IPS-18a (cell line): ENCODE results near the gene GABRB1.

Experiments
- H3K27ac ChIP-seq: one replicate; pipeline ENCODE4 v1.5.1; 2013; ENCODE audit warnings: low read length
- H3K27me3 ChIP-seq: one replicate; pipeline ENCODE4 v1.6.1; 2013; ENCODE audit warnings: mild to moderate bottlenecking, low read length; ENCODE audit not compliant: control insufficient read depth, insufficient read depth
- H3K36me3 ChIP-seq: one replicate; pipeline ENCODE4 v1.6.1; 2013; ENCODE audit warnings: low read depth, low read length; ENCODE audit not compliant: control insufficient read depth
- H3K4me1 ChIP-seq: one replicate; pipeline ENCODE4 v1.6.1; 2013; ENCODE audit warnings: low read depth, low read length; ENCODE audit not compliant: control insufficient read depth
- H3K4me3 ChIP-seq: one replicate; pipeline ENCODE4 v1.5.1; 2013; ENCODE audit warnings: low read length
- H3K9ac ChIP-seq: one replicate; pipeline ENCODE4 v1.6.1; 2013; ENCODE audit warnings: mild to moderate bottlenecking, low read length, moderate library complexity
- H3K9me3 ChIP-seq: one replicate; pipeline ENCODE4 v1.6.1; 2013; ENCODE audit warnings: low read depth, low read length; ENCODE audit not compliant: control insufficient read depth

The GABRB1 gene

DNA sequence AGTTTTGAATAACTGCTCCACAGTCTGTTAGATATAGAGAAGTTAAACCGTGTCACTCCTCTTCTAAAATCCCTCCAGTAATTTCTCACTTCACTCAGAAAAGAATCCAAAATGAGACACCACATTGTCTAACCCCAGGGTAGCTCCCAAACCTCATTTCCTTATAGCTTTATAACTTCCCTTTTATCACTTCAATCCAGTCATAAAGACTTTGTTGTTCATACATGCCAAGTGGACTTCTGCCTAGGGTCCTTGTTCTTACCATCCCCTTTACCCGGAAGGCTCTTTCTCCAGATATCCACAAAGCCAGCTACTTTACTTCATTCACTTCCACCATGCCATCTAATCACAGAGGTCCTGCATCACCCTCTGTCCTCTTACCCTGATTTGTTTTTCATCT is 156.2 kb downstream of the GABRB1 start:
- Histone ChIP-seq H3K27ac (no peak overlapping the region), H3K9ac (no peak overlapping the region), H3K36me3 (no peaks in the 10 kb centered on the region), H3K4me3 (no peak overlapping the region), H3K4me1 (no peaks in the 10 kb centered on the region), H3K27me3 (no peaks in the 10 kb centered on the region), H3K9me3 (no peaks in the 10 kb centered on the region)

DNA sequence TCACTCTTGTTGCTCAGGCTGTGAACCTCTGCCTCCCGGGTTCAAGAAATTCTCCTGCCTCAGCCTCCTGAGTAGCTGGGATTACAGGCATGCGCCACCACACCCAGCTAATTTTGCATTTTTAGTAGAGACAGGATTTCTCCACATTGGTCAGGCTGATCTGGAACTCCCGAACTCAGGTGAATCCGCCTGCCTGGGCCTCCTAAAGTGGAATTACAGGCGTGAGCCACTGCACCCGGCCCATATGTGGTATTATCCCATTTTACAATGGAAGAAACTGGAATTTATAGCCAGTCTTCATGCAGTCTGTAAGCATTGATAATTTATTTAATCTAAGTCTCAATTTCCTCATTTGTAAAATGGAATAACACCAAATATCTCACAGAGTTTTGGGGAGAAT is 161.8 kb downstream of the GABRB1 start:
- Histone ChIP-seq H3K27me3 (no peaks in the 10 kb centered on the region), H3K36me3 (no peaks in the 10 kb centered on the region), H3K9me3 (no peaks in the 10 kb centered on the region), H3K27ac (no peak overlapping the region), H3K9ac (no peak overlapping the region), H3K4me3 (no peak overlapping the region), H3K4me1 (no peaks in the 10 kb centered on the region)

DNA sequence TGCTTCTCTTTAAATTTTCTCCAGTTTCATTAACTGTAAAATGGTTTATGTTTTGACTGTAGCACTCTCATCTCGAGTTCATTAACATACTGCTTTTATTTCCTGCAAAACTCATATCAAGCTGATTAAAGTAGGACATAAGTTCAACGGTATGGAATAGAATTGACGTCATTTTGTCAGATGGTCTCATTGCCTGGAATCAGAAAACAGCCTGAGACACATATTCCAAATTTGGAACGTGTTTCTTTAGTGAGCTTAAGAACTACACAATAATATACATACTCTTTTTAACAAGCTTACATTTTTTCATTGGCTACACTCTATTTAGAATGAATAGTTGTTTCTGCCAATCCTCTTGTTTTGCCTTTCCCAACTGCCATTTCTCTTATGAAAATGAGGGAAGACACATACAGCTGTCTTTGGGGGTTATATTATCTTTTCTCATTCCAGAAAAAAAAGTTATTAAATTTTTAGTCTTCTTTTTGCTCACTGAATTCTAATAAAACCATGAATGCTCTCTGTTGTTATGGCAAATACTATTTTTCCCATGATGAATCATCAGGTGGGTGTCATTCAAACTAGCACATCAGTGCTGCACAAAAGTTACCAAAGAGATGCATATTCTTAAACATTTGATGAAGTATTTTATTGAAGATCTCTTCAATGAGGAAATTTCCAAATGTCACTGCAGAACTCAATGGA is 162.8 kb downstream of the GABRB1 start:
- H3K36me3 ChIP-seq = no peaks in the 10 kb centered on the region

DNA sequence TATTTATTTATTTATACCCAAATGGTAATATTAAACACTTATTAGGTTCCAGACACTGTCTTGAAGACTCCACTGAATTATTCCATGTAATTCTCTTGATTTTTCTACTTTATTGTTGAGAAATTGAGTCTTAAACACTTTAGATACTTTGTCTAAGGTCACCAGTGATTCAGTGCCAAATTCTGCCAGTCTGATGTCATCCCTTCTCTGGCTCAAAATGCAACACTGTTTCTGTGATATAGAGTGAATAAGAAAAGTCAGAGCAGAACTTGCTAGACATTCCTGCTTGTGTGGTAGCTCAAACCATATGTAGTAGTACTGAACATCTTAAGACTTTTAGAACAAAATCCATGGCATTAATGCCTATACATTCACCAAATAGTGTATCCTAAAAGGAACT is 164.3 kb downstream of the GABRB1 start:
- Histone ChIP-seq H3K27ac (no peak overlapping the region), H3K36me3 (no peaks in the 10 kb centered on the region), H3K9ac (no peak overlapping the region), H3K9me3 (no peaks in the 10 kb centered on the region), H3K4me1 (no peaks in the 10 kb centered on the region), H3K4me3 (no peak overlapping the region), H3K27me3 (no peaks in the 10 kb centered on the region)

More for the DNA sequence above, 162.8 kb downstream of the GABRB1 start:
- H3K27me3 ChIP-seq = no peaks in the 10 kb centered on the region
- H3K27ac ChIP-seq = no peak overlapping the region
- no peak overlapping the region for H3K9ac ChIP-seq
- no peaks in the 10 kb centered on the region for H3K4me1 ChIP-seq
- H3K9me3 ChIP-seq = no peaks in the 10 kb centered on the region
- no peak overlapping the region for H3K4me3 ChIP-seq

DNA sequence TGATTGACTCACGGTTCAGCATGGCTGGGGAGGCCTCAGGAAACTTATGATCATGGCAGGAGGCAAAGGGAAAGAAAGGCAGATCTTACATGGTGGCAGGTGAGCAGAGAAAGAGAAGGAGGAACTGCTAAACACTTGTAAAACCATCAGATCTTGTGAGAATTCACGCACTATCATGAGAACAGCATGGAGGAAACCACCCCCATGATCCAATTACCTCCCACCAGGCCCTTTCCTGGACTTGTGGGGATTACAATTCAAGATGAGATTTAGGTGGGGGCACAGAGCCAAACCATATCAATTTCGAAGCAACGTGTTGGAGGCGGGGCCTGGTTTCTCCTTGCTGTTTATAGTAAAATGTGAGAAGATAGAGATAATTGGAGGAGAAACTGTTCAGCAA is 167.4 kb downstream of the GABRB1 start:
- Histone ChIP-seq H3K27ac (no peak overlapping the region), H3K27me3 (no peaks in the 10 kb centered on the region), H3K9ac (no peak overlapping the region), H3K4me3 (no peak overlapping the region), H3K9me3 (no peaks in the 10 kb centered on the region), H3K36me3 (no peaks in the 10 kb centered on the region), H3K4me1 (no peaks in the 10 kb centered on the region)

DNA sequence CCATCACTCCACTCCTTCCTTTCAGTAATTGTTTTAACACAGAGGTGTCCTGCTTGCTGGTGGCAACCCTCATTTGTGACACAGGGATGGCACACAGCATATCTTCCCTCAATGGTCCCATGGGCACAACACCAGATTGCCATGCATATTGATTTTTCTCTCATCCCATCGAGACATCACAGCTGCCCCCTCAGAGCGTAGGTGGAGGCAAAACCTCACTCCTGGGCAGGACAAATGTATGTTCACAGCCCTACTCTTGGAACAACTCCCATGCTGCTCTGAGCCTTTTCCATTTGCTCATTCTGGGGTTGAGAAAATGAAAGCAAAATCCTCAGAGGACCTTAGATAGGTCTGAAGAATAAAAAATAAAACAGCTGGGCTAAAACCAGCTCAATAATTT is 172.2 kb downstream of the GABRB1 start:
- Histone ChIP-seq H3K27ac (no peak overlapping the region), H3K4me3 (no peak overlapping the region), H3K27me3 (no peaks in the 10 kb centered on the region), H3K9me3 (no peaks in the 10 kb centered on the region), H3K4me1 (peaks cover 9% of the 10 kb centered on the region), H3K9ac (no peak overlapping the region), H3K36me3 (no peaks in the 10 kb centered on the region)

DNA sequence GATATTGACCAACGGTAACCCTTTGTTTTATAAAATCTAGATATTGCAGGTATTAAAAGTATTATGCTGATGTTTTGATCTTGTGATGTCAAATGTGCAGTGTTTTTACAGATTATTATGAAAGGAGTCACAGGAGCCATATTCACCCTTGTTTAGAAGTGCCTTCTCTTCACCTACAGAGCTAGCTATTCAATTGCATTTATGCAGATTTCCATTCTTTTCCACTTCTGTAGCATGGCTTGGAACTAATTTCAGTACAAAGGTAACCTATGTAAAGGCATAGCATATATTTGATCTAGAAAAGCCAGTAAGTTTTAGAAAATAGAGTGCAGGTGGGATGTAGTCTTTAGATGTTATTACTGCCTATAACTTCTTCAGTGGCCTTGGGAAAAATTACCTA is 176.2 kb downstream of the GABRB1 start:
- Histone ChIP-seq H3K27ac (no peak overlapping the region), H3K4me1 (peaks cover 9% of the 10 kb centered on the region), H3K9ac (no peak overlapping the region), H3K4me3 (no peak overlapping the region), H3K27me3 (no peaks in the 10 kb centered on the region), H3K9me3 (no peaks in the 10 kb centered on the region), H3K36me3 (no peaks in the 10 kb centered on the region)

DNA sequence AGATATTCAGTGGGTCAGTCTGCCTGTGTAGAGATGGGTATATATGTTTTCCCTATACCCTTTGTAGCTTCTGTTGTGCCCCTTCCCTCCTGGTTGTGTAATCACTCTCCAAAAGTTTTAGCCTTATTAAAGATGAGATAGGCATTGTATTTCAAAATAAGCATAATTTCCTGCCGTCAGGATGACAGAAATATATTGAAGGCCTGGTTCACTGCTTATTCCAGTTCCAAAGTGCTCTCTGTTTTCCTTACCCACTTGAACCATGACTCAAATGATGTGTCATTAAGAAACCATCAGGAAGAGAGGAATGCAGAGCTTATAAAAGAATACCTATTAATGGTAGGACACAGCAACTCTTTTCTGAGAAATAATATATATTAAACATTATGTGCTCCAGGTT is 178.5 kb downstream of the GABRB1 start:
- Histone ChIP-seq H3K27ac (no peak overlapping the region), H3K4me3 (no peak overlapping the region), H3K9ac (no peak overlapping the region), H3K4me1 (peaks cover 9% of the 10 kb centered on the region), H3K9me3 (no peaks in the 10 kb centered on the region), H3K27me3 (no peaks in the 10 kb centered on the region), H3K36me3 (no peaks in the 10 kb centered on the region)

DNA sequence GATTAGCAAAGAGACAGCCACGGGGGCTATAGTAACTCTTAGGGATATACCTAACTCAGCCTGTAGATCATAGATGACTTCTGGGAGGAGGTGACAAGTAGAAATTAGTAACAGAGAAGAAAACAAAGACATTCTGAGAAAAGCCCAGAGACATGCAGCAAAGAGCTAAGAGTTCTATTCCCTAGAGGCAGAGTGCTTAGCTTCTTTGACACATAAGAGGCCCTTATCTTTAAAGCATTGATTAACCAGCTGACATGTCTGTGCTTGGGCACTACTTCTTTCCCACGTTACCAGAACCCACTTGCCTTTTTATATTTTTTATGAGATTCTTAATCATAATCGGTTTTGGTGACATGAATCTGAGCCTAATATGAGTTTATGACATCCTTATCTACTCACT is 179.5 kb downstream of the GABRB1 start:
- H3K9me3 ChIP-seq = no peaks in the 10 kb centered on the region
- no peaks in the 10 kb centered on the region for H3K27me3 ChIP-seq
- H3K4me3 ChIP-seq = no peak overlapping the region
- H3K9ac ChIP-seq = no peak overlapping the region
- peaks cover 9% of the 10 kb centered on the region for H3K4me1 ChIP-seq
- no peak overlapping the region for H3K27ac ChIP-seq
- H3K36me3 ChIP-seq = no peaks in the 10 kb centered on the region

DNA sequence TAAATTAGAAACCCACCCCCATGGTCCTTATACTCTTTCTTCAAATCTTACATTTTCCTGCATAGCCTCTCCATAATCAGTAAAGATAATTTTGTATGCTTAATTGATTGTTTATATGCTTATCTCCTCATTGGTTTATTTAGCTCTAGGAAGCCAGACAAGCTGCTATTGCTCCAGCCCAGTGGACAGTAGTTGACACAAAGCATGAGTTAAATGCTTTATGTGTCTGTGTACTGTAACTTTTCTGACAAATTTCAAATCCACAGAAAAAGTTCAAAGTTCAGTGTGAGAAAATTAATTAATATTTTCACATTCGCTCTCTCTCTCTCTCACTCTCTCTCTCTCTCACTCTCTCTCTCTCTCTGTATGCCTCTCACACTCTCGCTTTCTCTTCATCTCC is 181.7 kb downstream of the GABRB1 start:
- Histone ChIP-seq H3K4me1 (no peaks in the 10 kb centered on the region), H3K36me3 (no peaks in the 10 kb centered on the region), H3K9me3 (no peaks in the 10 kb centered on the region), H3K27ac (no peak overlapping the region), H3K9ac (no peak overlapping the region), H3K27me3 (no peaks in the 10 kb centered on the region), H3K4me3 (no peak overlapping the region)

DNA sequence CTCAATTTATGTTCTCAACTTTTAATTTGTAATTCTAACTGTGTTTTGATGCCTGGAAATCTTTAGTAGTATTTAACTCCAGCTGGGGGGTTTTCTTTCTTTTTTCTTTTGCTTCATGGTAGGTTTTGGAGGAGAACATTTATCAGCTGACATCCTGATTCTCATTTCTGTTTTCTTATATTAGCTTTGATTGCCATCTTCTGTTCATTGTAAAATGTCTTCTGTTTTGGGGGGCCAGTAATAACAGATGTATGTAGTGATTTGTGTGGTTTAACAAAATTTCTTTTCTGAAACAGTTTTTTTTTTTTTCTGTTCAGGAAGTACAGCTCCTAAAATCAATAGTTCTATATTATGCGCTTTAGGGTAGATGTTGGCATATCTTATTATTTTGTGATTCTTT is 182.2 kb downstream of the GABRB1 start:
- Histone ChIP-seq H3K4me1 (no peaks in the 10 kb centered on the region), H3K4me3 (no peak overlapping the region), H3K9ac (no peak overlapping the region), H3K27ac (no peak overlapping the region), H3K27me3 (no peaks in the 10 kb centered on the region), H3K36me3 (no peaks in the 10 kb centered on the region), H3K9me3 (no peaks in the 10 kb centered on the region)

DNA sequence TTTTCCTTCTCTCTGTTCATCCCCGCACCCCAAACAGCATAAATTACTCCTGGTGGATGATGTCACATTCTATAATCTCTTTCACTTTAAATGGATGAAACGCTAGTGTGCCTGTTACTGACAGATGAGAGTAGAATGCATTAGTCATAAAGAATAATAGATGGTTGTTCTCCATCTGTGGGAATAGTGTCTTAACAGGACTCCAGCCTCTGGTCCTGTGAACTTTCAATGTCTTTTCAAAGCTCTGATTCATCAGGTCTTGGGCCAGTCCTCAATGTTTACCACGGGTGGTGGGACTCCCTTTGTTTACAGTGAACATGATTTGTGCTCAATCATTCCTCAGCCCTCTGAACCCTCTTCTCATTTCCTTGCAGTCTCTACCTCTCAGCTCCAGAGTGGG is 182.6 kb downstream of the GABRB1 start:
- Histone ChIP-seq H3K9ac (no peak overlapping the region), H3K4me1 (no peaks in the 10 kb centered on the region), H3K9me3 (no peaks in the 10 kb centered on the region), H3K4me3 (no peak overlapping the region), H3K27me3 (no peaks in the 10 kb centered on the region), H3K27ac (no peak overlapping the region), H3K36me3 (no peaks in the 10 kb centered on the region)
